Measurements from ENCODE around the gene RHOG. TPM values are rescaled to one million over a fixed set of nuclear protein-coding genes. Genes with fewer than 3 reads are reported as not detected.

RHOG gene
- total and polyA plus RNA-seq, 9 of the 15 experiments (the other 6 are each of a cell fraction or from before 2014, with no cell fraction given) = 22.6 to 162 (median 80.3) TPM

- TF ChIP-seq MXI1 (IDR thresholded peaks at IDR 0.05; ENCODE audit: low read depth, low read length) = no peak
- no peak for TF ChIP-seq TAF9B (IDR thresholded peaks at IDR 0.05; ENCODE audit: partially characterized antibody)
- TF ChIP-seq MLX (CRISPR knock-in tag; conservative IDR thresholded peaks at IDR 0.05) = no peak
- no peak for TF ChIP-seq ZNF778 (CRISPR knock-in tag; IDR thresholded peaks at IDR 0.05)
- TF ChIP-seq ZNF23 (CRISPR knock-in tag; IDR thresholded peaks at IDR 0.05) = no peak
- peak in 1 of 2 experiments; percentile 80; a peak in 1 of 4 replicates for TF ChIP-seq UBTF (IDR thresholded peaks at IDR 0.05; ENCODE audit: borderline replicate concordance in 1 of 2, low read depth in 2 of 2, low read length in 2 of 2)
- TF ChIP-seq ILF3 (IDR thresholded peaks at IDR 0.05; ENCODE audit: borderline replicate concordance) = no peak
- no peak for TF ChIP-seq SRSF1 (IDR thresholded peaks at IDR 0.05; ENCODE audit: low read depth, low read length)
- TF ChIP-seq ZBTB34 (CRISPR knock-in tag; IDR thresholded peaks at IDR 0.05) = no peak
- no peak for TF ChIP-seq ZNF583 (CRISPR knock-in tag; IDR thresholded peaks at IDR 0.05)
- TF ChIP-seq NCOA2 (IDR thresholded peaks at IDR 0.05; ENCODE audit: partially characterized antibody in 2 of 2) = no peak
- no peak for TF ChIP-seq SMAD3 (CRISPR knock-in tag; conservative IDR thresholded peaks at IDR 0.05)
- TF ChIP-seq ARID3A (IDR thresholded peaks at IDR 0.05; ENCODE audit: borderline replicate concordance, low read depth, low read length) = no peak
- TF ChIP-seq ZNF511 (CRISPR knock-in tag; IDR thresholded peaks at IDR 0.05) = 0 out of 2 replicates have a peak, but pooled peaks have one; percentile 15
- no peak for TF ChIP-seq ZHX1 (conservative IDR thresholded peaks at IDR 0.05; ENCODE audit: low read length)
- TF ChIP-seq JUND (IDR thresholded peaks at IDR 0.05; ENCODE audit: borderline replicate concordance, low read depth, low read length) = peak; percentile 76
- peak; percentile 75; the same call in 1 of the 3 replicates for TF ChIP-seq JUND (tag; IDR thresholded peaks at IDR 0.05; ENCODE audit: borderline replicate concordance, low read depth, low read length)
Measured at GRCh38 chr11:3824714-3825472, 15.9 kb downstream of the RHOG start (continued).

Data from K562 (cell line).